A673 (cell line): ENCODE results near the gene GRIP1.

Source experiments
- EZH2 ChIP-seq: fragments of 200-600 bp; sonication (generic); IDR thresholded peaks from 2 replicates; pipeline ENCODE4 v1.6.1; 2017; ENCODE audit warnings: borderline replicate concordance, low read depth, mild to moderate bottlenecking, mixed read lengths, antibody characterized with exemption, low read length; ENCODE audit not compliant: poor library complexity, severe bottlenecking
- TF ChIP-seq, protein P1 (sequence below): fragments of 300-800, 200-600 bp; sonication (generic); conservative IDR thresholded peaks from 2 replicates; pipeline ENCODE4 v1.5.1; 2017; ENCODE audit warnings: low read depth, mild to moderate bottlenecking, antibody characterized with exemption, low read length, moderate library complexity, mixed read lengths

DNA sequence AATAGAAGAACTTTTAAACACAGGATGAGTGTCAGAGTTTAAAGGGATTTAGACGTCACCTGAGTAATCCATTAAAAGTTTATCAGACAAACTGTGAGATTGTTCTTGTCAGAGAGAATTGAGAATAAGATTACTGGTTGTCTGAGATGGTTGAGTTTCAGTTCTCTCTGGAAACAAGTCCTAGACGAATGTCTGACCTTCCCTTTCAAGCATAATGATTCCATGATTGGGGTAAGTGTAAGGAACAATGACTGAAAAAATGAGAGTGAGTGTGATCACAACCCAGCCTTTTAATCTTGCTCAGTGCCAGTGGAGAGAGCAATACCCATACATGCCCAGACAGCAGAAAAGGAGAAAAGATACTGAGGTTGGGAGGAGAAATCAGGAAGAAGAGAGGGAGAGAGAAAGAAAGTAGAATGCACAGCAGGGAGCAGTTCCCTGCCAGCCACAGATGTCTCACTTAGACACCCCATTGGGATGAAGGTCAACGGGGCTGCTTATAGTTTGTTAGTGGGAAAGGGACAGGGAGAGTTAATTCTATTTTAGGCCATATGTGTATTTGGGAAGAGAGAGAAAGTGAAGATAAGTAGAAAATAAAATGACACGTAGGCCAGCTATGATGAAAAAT is 4.3 kb downstream of the GRIP1 start:
- TF ChIP-seq, protein P1, sequence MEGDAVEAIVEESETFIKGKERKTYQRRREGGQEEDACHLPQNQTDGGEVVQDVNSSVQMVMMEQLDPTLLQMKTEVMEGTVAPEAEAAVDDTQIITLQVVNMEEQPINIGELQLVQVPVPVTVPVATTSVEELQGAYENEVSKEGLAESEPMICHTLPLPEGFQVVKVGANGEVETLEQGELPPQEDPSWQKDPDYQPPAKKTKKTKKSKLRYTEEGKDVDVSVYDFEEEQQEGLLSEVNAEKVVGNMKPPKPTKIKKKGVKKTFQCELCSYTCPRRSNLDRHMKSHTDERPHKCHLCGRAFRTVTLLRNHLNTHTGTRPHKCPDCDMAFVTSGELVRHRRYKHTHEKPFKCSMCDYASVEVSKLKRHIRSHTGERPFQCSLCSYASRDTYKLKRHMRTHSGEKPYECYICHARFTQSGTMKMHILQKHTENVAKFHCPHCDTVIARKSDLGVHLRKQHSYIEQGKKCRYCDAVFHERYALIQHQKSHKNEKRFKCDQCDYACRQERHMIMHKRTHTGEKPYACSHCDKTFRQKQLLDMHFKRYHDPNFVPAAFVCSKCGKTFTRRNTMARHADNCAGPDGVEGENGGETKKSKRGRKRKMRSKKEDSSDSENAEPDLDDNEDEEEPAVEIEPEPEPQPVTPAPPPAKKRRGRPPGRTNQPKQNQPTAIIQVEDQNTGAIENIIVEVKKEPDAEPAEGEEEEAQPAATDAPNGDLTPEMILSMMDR = no peak
- TF ChIP-seq EZH2 = no peak
